T47D (cell line): ENCODE measurements around the gene ARFGAP1.

Experiments used
- DNase-seq, 2 experiments: peaks; one replicate each; pipeline versions ENCODE4 v3.0.0 to v3.0.0-alpha.2; 2011 to 2012; ENCODE audit warnings: low read depth in 1 of 2, low spot score in 1 of 2
- JUND ChIP-seq: IDR thresholded peaks from 2 replicates; pipeline ENCODE4 v1.6.1; 2012; ENCODE audit warnings: low read depth
- in situ Hi-C: cut with HindIII; loops from 2 replicates; pipeline ENCODE4 v1.10.0; 2016; ENCODE audit warnings: low sequenced_read_pairs, low pct_unique_long_range_greater_than_20kb

Gene ARFGAP1

GRCh38 chr20:63322146-63322932 is 49.7 kb downstream of the ARFGAP1 start:
- DNase-seq: no peak
- no peak for TF ChIP-seq JUND
- in situ Hi-C loops: no loop called here

- TF ChIP-seq JUND: no peak
- in situ Hi-C loops: no loop called here
- no peak for DNase-seq
Measured at GRCh38 chr20:63322933-63323273, 50.3 kb downstream of the ARFGAP1 start.

- in situ Hi-C loops: no loop called here
- no peak for TF ChIP-seq JUND
- no peak for DNase-seq
Measured at GRCh38 chr20:63323357-63323981, 50.9 kb downstream of the ARFGAP1 start.

GRCh38 chr20:63325021-63325471 is 52.4 kb downstream of the ARFGAP1 start:
- no peak for DNase-seq
- no peak for TF ChIP-seq JUND
- in situ Hi-C loops: no loop called here

GRCh38 chr20:63325554-63326313 is 53.1 kb downstream of the ARFGAP1 start:
- no peak for TF ChIP-seq JUND
- in situ Hi-C loops: no loop called here
- DNase-seq: no peak

GRCh38 chr20:63326314-63327230 is 54.0 kb downstream of the ARFGAP1 start:
- in situ Hi-C loops: no loop called here
- no peak for TF ChIP-seq JUND
- no peak for DNase-seq

GRCh38 chr20:63327231-63327745 is 54.7 kb downstream of the ARFGAP1 start:
- in situ Hi-C loops: no loop called here
- TF ChIP-seq JUND: no peak
- DNase-seq: no peak

GRCh38 chr20:63328026-63328700 is 55.5 kb downstream of the ARFGAP1 start:
- TF ChIP-seq JUND: no peak
- no peak for DNase-seq
- in situ Hi-C loops: no loop called here

GRCh38 chr20:63328718-63329275 is 56.2 kb downstream of the ARFGAP1 start:
- TF ChIP-seq JUND: no peak
- in situ Hi-C loops: no loop called here
- DNase-seq: no peak

- no peak for DNase-seq
- no peak for TF ChIP-seq JUND
- in situ Hi-C loops: no loop called here
Measured at GRCh38 chr20:63329331-63330083, 56.9 kb downstream of the ARFGAP1 start.
